CD14-positive monocyte (primary cell): Measurements from ENCODE around the gene LAMB2. TPM values are rescaled to one million over a fixed set of nuclear protein-coding genes. Genes with fewer than 3 reads are reported as not detected.
A peak's percentile ranks its signal among the peaks of the same experiment; 100 is the strongest.

ENCODE experiments used
- DNase-seq, 3 donors: peaks; one replicate each; pipeline ENCODE4 v3.0.0-alpha.2; 2011 to 2022
- H2AFZ ChIP-seq: 2 replicates; pipeline ENCODE4 v1.6.0; 2012; ENCODE audit warnings: mild to moderate bottlenecking, low read depth, low read length, inconsistent platforms; ENCODE audit not compliant: insufficient read depth, poor library complexity, severe bottlenecking
- H3K27ac ChIP-seq, 2 donors: 1 replicate in 1 of 2; 2 replicates in 1 of 2; pipeline ENCODE4 v1.5.1; 2012 to 2013; ENCODE audit warnings: low read length in 2 of 2, control low read depth in 1 of 2, inconsistent platforms in 1 of 2, low read depth in 1 of 2, mild to moderate bottlenecking in 1 of 2
- H3K27me3 ChIP-seq, 2 donors: one replicate each; pipeline versions ENCODE4 v1.6.0 to v1.6.1; 2011 to 2013; ENCODE audit warnings: low read length in 2 of 2; ENCODE audit not compliant: control insufficient read depth in 2 of 2, insufficient read depth in 2 of 2
- H3K36me3 ChIP-seq, 2 donors: replicated peaks in 1 of 2; 1 replicate in 1 of 2; 2 replicates in 1 of 2; pipeline versions ENCODE4 v1.5.1 to v1.6.1; 2012 to 2013; ENCODE audit warnings: low read length in 2 of 2, control low read depth in 1 of 2, inconsistent platforms in 1 of 2, mild to moderate bottlenecking in 1 of 2; ENCODE audit not compliant: insufficient read depth in 2 of 2, control insufficient read depth in 1 of 2
- H3K4me1 ChIP-seq, 2 donors: 1 replicate in 1 of 2; 2 replicates in 1 of 2; pipeline versions ENCODE4 v1.5.1 to v1.6.1; 2012 to 2013; ENCODE audit warnings: low read length in 2 of 2, control low read depth in 1 of 2, inconsistent platforms in 1 of 2, mild to moderate bottlenecking in 1 of 2, moderate library complexity in 1 of 2; ENCODE audit not compliant: insufficient read depth in 2 of 2, control insufficient read depth in 1 of 2
- H3K4me2 ChIP-seq: replicated peaks from 2 replicates; pipeline ENCODE3; 2012; ENCODE audit warnings: low read length, moderate library complexity, mild to moderate bottlenecking; ENCODE audit not compliant: poor library complexity, severe bottlenecking; ENCODE audit errors: extremely low read depth
- H3K4me3 ChIP-seq, 3 experiments: fragments of 200-600 bp in 1 of 3; sonication (generic) in 1 of 3; replicated peaks in 1 of 3; 1 replicate in 2 of 3; 2 replicates in 1 of 3; pipeline ENCODE4 v1.5.1; 2011 to 2013; ENCODE audit warnings: low read length in 3 of 3, mild to moderate bottlenecking in 3 of 3, control low read depth in 2 of 3, low read depth in 2 of 3, inconsistent platforms in 1 of 3, moderate library complexity in 1 of 3
- H3K79me2 ChIP-seq: 2 replicates; pipeline ENCODE4 v1.6.0; 2012; ENCODE audit warnings: mild to moderate bottlenecking, control low read depth, inconsistent platforms, low read length, moderate library complexity; ENCODE audit not compliant: insufficient read depth
- H3K9ac ChIP-seq: 2 replicates; pipeline ENCODE4 v1.6.0; 2017; ENCODE audit warnings: low read length, mild to moderate bottlenecking; ENCODE audit not compliant: insufficient read depth, poor library complexity, severe bottlenecking
- H3K9me3 ChIP-seq, 2 donors: replicated peaks in 1 of 2; 1 replicate in 1 of 2; 2 replicates in 1 of 2; pipeline versions ENCODE4 v1.5.1 to v1.6.1; 2012 to 2013; ENCODE audit warnings: low read length in 2 of 2, control low read depth in 1 of 2; ENCODE audit not compliant: control insufficient read depth in 1 of 2, insufficient read depth in 1 of 2
- H4K20me1 ChIP-seq: 2 replicates; pipeline ENCODE4 v1.6.0; 2012; ENCODE audit warnings: mild to moderate bottlenecking, low read length, control low read depth, moderate library complexity; ENCODE audit not compliant: insufficient read depth
- H3K27ac Mint-ChIP-seq, 7 donors: one replicate each; pipeline ENCODE4 v1.8.0; 2020; ENCODE audit warnings: mild to moderate bottlenecking in 7 of 7, mixed read lengths in 7 of 7, moderate library complexity in 6 of 7, inconsistent platforms in 2 of 7
- H3K27me3 Mint-ChIP-seq, 3 donors: one replicate each; pipeline ENCODE4 v1.8.0; 2021 to 2022; ENCODE audit warnings: low read depth in 3 of 3, mild to moderate bottlenecking in 3 of 3, mixed read lengths in 3 of 3, moderate library complexity in 3 of 3, inconsistent platforms in 1 of 3
- H3K36me3 Mint-ChIP-seq, 2 donors: one replicate each; pipeline ENCODE4 v1.8.0; 2020; ENCODE audit warnings: mixed read lengths in 2 of 2, inconsistent platforms in 1 of 2, mild to moderate bottlenecking in 1 of 2
- H3K4me1 Mint-ChIP-seq: one replicate; pipeline ENCODE4 v1.8.0; 2020; ENCODE audit warnings: mild to moderate bottlenecking, mixed read lengths
- H3K4me3 Mint-ChIP-seq, 2 donors: one replicate each; pipeline ENCODE4 v1.8.0; 2020; ENCODE audit warnings: mild to moderate bottlenecking in 2 of 2, mixed read lengths in 2 of 2, moderate library complexity in 1 of 2
- H3K9me3 Mint-ChIP-seq, 7 donors: one replicate each; pipeline ENCODE4 v1.8.0; 2020 to 2022; ENCODE audit warnings: mixed read lengths in 7 of 7, mild to moderate bottlenecking in 6 of 7, moderate library complexity in 6 of 7, inconsistent platforms in 2 of 7
- WGBS: methylation state at CpG from one replicate; pipeline ENCODE4 v1.1.5; 2013; ENCODE audit warnings: missing lambda C conversion rate; ENCODE audit not compliant: insufficient coverage; 5-methylcytosine and 5-hydroxymethylcytosine counted together
- intact Hi-C, 2 donors: fragments of 100-400 bp; cut with micrococcal nuclease; formaldehyde crosslinking; loops; one replicate each; pipeline versions ENCODE4 v1.15.0 to v1.15.1; 2023
- polyA plus RNA-seq, 3 donors: library from polyadenylated mRNA; depleted of rRNA in 1 of 3; unstranded in 2 of 3; stranded (reverse) in 1 of 3; fragments of 300-500 nt in 2 of 3; fragments of >200 nt in 1 of 3; fragmentation: Illumina TruSeq in 2 of 3; gene quantifications; 1 replicate in 2 of 3; 2 replicates in 1 of 3; pipeline ENCODE4 v1.2.3, GENCODE V29; 2012 to 2021
- TF ChIP-seq, protein P1 (sequence below): fragments of 200-600 bp; IDR thresholded peaks from one replicate; pipeline ENCODE4 v1.8.0; 2022; ENCODE audit warnings: antibody characterized with exemption, mild to moderate bottlenecking

The LAMB2 gene
- polyA plus RNA-seq, 3 donors: 4.0 to 59.3 (median 7.6) TPM

DNA sequence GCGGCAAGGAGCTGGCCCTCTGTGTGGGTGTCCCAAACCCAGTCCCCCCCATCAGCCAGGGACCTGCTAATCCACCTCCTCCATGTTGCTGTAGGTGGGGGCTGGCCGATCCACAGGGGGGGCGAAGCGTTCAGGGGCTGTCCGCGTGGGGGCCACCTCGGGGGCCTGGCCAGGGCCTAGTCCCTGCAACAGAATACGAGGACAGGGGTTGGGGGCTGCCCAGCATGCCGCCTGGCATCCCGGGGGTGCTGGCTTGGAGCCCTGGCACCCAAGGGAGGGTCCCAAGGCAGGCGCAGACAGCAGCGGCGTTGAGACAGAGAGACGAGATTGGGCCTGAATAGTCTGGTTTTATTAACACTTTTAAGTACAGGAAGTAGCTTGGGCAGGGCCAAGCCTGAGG lies 24.5 kb downstream of the LAMB2 start:
- DNase-seq: no peak
- WGBS: 95% methylated on average over 10 of the region's 14 CpGs
- Mint-ChIP-seq H3K27me3 (peaks cover 0 to 2% (median 0%) of the 10 kb centered on the region in 3 donors), H3K36me3 (peaks cover 52 to 62% of the 10 kb centered on the region in 2 donors), H3K27ac (no peak overlapping the region), H3K9me3 (peaks cover 0 to 2% (median 0%) of the 10 kb centered on the region in 7 donors), H3K4me3 (no peak overlapping the region), H3K4me1 (peaks cover 20% of the 10 kb centered on the region)
- H3K4me1 ChIP-seq: peaks cover 14 to 25% of the 10 kb centered on the region in 2 donors
- TF ChIP-seq, protein P1, sequence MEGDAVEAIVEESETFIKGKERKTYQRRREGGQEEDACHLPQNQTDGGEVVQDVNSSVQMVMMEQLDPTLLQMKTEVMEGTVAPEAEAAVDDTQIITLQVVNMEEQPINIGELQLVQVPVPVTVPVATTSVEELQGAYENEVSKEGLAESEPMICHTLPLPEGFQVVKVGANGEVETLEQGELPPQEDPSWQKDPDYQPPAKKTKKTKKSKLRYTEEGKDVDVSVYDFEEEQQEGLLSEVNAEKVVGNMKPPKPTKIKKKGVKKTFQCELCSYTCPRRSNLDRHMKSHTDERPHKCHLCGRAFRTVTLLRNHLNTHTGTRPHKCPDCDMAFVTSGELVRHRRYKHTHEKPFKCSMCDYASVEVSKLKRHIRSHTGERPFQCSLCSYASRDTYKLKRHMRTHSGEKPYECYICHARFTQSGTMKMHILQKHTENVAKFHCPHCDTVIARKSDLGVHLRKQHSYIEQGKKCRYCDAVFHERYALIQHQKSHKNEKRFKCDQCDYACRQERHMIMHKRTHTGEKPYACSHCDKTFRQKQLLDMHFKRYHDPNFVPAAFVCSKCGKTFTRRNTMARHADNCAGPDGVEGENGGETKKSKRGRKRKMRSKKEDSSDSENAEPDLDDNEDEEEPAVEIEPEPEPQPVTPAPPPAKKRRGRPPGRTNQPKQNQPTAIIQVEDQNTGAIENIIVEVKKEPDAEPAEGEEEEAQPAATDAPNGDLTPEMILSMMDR: no peak
- no peaks in the 10 kb centered on the region for H4K20me1 ChIP-seq
- no peaks in the 10 kb centered on the region for H3K27me3 ChIP-seq
- H3K36me3 ChIP-seq: peaks cover 54 to 67% of the 10 kb centered on the region in 2 donors
- H3K4me2 ChIP-seq: no peak overlapping the region
- intact Hi-C loops: no loop called here
- H2AFZ ChIP-seq: no peak overlapping the region
- no peak overlapping the region for H3K4me3 ChIP-seq
- H3K79me2 ChIP-seq: peaks cover 17% of the 10 kb centered on the region
- H3K27ac ChIP-seq: no peak overlapping the region
- H3K9me3 ChIP-seq: no peaks in the 10 kb centered on the region
- H3K9ac ChIP-seq: no peak overlapping the region

DNA sequence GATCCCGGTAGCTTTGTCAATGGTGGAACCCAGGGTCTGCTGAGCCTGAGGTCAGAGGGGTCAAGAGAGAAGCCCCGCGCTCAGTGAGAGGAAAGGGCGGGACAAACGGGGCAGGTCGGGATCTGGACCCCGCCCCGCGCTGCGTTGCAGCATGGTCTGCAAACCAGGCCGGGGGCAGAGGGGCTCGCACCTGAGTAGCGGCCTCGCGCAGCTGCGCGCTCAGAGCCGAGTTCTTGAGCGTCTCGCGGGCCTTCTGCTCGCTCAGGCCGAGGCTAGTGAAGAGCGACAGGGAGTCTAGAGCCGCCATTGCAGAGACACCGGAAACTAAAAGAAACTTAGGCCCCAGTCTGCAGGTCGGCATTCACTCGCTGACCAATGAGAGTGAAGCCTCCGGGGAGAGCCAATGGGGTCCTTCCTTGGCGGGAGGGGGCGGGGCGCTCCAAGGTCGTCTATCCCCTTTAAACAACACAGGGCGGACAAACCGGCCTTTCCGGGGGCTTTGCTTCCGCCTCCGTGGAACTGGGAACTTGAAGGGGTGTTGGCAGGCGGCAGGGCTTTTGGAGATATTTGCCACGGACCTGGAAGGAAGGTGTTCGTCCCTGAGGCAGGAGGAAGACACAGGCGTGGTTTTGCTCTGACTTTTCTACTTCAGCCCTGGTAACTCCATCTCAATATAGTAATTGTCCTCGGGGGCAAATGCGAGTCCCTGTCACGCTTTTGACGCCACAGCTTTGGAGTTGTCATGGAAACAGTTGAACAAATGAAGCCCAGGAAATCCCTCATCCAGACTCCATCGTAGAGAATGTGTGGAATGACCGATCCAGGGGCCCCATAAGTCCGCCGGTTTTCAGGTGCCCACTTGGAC lies 28.2 kb downstream of the LAMB2 start, which contains the start of gene QARS1:
QARS1 (minus strand) TSS at position 331 of the 865 bp plus-strand sequence; CDS start at position 307, 24 bp downstream.
- Histone ChIP-seq H3K4me1 (peaks cover 14 to 28% of the 10 kb centered on the region in 2 donors), H3K4me2 (peak within 1 kb of the TSS; percentile 85), H3K9me3 (no peaks in the 10 kb centered on the region), H3K4me3 (peak within 1 kb of the TSS; percentile 80 to 92 (median 84)), H3K9ac (peak within 1 kb of the TSS; percentile 88), H2AFZ (peak within 1 kb of the TSS; percentile 90), H3K27ac (peak within 1 kb of the TSS; percentile 58 to 86), H3K36me3 (peaks cover 47 to 66% of the 10 kb centered on the region in 2 donors), H3K79me2 (peaks cover 21% of the 10 kb centered on the region), H4K20me1 (no peaks in the 10 kb centered on the region), H3K27me3 (no peaks in the 10 kb centered on the region)
- DNase-seq: peak; percentile 77 to 89 (median 84)
- peak within 1 kb of the TSS; percentile 95 to 98 for H3K4me3 Mint-ChIP-seq
- H3K27me3 Mint-ChIP-seq: peaks cover 0 to 2% (median 1%) of the 10 kb centered on the region in 3 donors
- H3K9me3 Mint-ChIP-seq: peaks cover 0 to 3% (median 0%) of the 10 kb centered on the region in 7 donors
- intact Hi-C loops: loop anchor here in 1 of 2 donors (1.0 kb wide), 1 partner anchor 10 kb away; the partner anchor contains the start of gene QRICH1
- peaks cover 55 to 63% of the 10 kb centered on the region in 2 donors for H3K36me3 Mint-ChIP-seq
- WGBS: 4% methylated on average over 33 of the region's 50 CpGs
- TF ChIP-seq, protein P1: no peak
- H3K4me1 Mint-ChIP-seq: peaks cover 25% of the 10 kb centered on the region
- peak within 1 kb of the TSS; percentile 93 to 97 (median 95) for H3K27ac Mint-ChIP-seq
